ENCODE data around the gene C1orf50.

GRCh38 chr1:42806593-42806992, 39.5 kb downstream of the C1orf50 start:
- TF ChIP-seq ESRRG (CRISPR knock-in tag; IDR thresholded peaks at IDR 0.05) (no peak), ZNF565 (CRISPR knock-in tag; conservative IDR thresholded peaks at IDR 0.05; ENCODE audit: low read depth) (no peak), ZFP30 (CRISPR knock-in tag; IDR thresholded peaks at IDR 0.05) (no peak), RARB (CRISPR knock-in tag; IDR thresholded peaks at IDR 0.05) (no peak), SNAI2 (CRISPR knock-in tag; IDR thresholded peaks at IDR 0.05) (no peak), ZNF70 (CRISPR knock-in tag; IDR thresholded peaks at IDR 0.05) (no peak), OSR1 (CRISPR knock-in tag; IDR thresholded peaks at IDR 0.05) (no peak), ISL1 (CRISPR knock-in tag; IDR thresholded peaks at IDR 0.05) (no peak)
- TF ChIP-seq, protein P1, sequence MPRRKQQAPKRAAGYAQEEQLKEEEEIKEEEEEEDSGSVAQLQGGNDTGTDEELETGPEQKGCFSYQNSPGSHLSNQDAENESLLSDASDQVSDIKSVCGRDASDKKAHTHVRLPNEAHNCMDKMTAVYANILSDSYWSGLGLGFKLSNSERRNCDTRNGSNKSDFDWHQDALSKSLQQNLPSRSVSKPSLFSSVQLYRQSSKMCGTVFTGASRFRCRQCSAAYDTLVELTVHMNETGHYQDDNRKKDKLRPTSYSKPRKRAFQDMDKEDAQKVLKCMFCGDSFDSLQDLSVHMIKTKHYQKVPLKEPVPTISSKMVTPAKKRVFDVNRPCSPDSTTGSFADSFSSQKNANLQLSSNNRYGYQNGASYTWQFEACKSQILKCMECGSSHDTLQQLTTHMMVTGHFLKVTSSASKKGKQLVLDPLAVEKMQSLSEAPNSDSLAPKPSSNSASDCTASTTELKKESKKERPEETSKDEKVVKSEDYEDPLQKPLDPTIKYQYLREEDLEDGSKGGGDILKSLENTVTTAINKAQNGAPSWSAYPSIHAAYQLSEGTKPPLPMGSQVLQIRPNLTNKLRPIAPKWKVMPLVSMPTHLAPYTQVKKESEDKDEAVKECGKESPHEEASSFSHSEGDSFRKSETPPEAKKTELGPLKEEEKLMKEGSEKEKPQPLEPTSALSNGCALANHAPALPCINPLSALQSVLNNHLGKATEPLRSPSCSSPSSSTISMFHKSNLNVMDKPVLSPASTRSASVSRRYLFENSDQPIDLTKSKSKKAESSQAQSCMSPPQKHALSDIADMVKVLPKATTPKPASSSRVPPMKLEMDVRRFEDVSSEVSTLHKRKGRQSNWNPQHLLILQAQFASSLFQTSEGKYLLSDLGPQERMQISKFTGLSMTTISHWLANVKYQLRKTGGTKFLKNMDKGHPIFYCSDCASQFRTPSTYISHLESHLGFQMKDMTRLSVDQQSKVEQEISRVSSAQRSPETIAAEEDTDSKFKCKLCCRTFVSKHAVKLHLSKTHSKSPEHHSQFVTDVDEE (CRISPR knock-in tag; IDR thresholded peaks at IDR 0.05) = no peak
